Measurements from ENCODE around the gene GNG2.

Gene GNG2

GRCh38 chr14:51849097-51849496, 11.3 kb upstream of the GNG2 start:
- no peak for TF ChIP-seq CTCF (IDR thresholded peaks at IDR 0.05; ENCODE audit: control insufficient read depth, insufficient read depth, low read depth, low read length, missing control alignments)
- DNase-seq (ENCODE audit: low read depth) = no peak
- H3K4me3 ChIP-seq (ENCODE audit: control insufficient read depth, low read depth, low read length) = no peak overlapping the region

GRCh38 chr14:51850651-51851050, 9.8 kb upstream of the GNG2 start:
- no peak overlapping the region for H3K4me3 ChIP-seq (ENCODE audit: control insufficient read depth, low read depth, low read length)
- no peak for TF ChIP-seq CTCF (IDR thresholded peaks at IDR 0.05; ENCODE audit: control insufficient read depth, insufficient read depth, low read depth, low read length, missing control alignments)
- DNase-seq (ENCODE audit: low read depth) = no peak

DNA sequence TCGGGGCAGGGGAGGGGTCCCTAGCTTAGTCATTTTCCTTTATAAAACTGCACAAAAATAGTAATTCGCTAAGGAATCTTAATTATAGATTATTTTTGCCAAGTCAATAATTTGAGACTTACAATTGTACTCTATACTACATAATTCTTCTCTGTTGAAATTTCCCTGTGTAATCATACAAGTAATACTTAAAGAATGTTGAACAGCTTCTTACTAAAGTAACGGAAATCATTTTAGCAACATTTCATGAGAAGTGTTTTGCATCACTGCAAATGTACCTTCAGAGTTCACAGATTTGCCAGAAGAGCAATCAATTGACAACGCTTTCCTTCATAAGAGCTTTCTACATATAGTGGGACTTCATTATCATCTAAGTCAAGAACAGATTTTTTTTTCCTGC, 7.9 kb upstream of the GNG2 start:
- no peak for DNase-seq (ENCODE audit: low read depth)
- no peak overlapping the region for H3K4me3 ChIP-seq (ENCODE audit: control insufficient read depth, low read depth, low read length)
- no peak for TF ChIP-seq CTCF (IDR thresholded peaks at IDR 0.05; ENCODE audit: control insufficient read depth, insufficient read depth, low read depth, low read length, missing control alignments)

- no peak for DNase-seq (ENCODE audit: low read depth)
- no peak overlapping the region for H3K4me3 ChIP-seq (ENCODE audit: control insufficient read depth, low read depth, low read length)
- no peak for TF ChIP-seq CTCF (IDR thresholded peaks at IDR 0.05; ENCODE audit: control insufficient read depth, insufficient read depth, low read depth, low read length, missing control alignments)
Measured at GRCh38 chr14:51855234-51855633, 5.2 kb upstream of the GNG2 start.

DNA sequence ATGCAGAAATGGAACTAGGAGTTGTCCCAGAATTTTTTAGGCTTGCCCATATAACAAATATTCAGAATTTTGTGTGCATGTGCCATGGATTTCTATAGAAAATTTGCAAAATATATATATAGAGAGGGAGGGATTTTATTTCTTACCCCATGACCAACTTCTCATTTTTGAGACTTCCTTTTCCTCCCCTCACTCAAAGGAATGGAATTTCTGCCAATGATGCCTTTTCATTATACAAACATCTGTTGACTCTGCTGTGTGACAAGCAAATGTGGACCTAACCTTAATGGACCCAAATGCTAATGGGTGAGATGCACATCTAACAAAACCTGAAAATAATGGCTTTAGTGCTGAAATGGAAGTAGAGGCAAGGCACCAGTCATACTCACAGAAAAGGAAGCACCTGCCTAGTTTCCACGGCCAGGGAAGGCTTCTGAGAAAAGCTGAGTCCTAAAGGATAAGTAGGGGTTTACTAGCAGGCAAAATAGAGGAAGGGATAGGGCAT, 3.6 kb upstream of the GNG2 start:
- H3K4me3 ChIP-seq (ENCODE audit: control insufficient read depth, low read depth, low read length) = no peak overlapping the region
- DNase-seq (ENCODE audit: low read depth) = no peak
- no peak for TF ChIP-seq CTCF (IDR thresholded peaks at IDR 0.05; ENCODE audit: control insufficient read depth, insufficient read depth, low read depth, low read length, missing control alignments)

DNA sequence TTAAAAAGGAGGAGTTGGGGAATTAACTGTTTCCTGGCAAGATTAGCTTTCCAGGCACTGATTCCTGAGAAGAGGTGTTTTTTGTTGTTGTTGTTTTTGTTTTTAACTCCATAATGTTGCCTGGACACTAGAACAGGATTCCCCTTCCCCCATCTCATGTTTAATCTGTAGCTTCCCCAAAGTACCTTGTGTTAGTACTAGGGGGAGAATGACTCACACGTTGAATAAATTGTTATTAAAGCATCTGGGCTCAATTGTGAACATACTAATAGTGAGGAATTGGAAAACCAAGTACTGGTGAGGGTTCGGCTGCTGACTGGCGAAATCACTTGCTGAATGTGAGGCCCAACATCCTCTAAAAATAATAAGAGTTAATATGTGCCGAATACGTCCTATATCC, 1.3 kb upstream of the GNG2 start:
- no peak for DNase-seq (ENCODE audit: low read depth)
- H3K4me3 ChIP-seq (ENCODE audit: control insufficient read depth, low read depth, low read length) = no peak overlapping the region

More for the DNA sequence above, 1.3 kb upstream of the GNG2 start:
- TF ChIP-seq CTCF (IDR thresholded peaks at IDR 0.05; ENCODE audit: control insufficient read depth, insufficient read depth, low read depth, low read length, missing control alignments) = no peak

Data from AG09309 (cell line).